Spinal cord (tissue), 10 donors: Measurements from ENCODE around the gene DISC1. TPM values are rescaled to one million over a fixed set of nuclear protein-coding genes. Genes with fewer than 3 reads are reported as not detected.

ENCODE experiments used
- DNase-seq, 6 donors: peaks; one replicate each; pipeline versions ENCODE4 v3.0.0 to v3.0.0-alpha.2; 2013 to 2015; ENCODE audit warnings: low spot score in 6 of 6, low read depth in 4 of 6
- H3K27ac ChIP-seq: one replicate; pipeline ENCODE4 v1.5.1; 2013; ENCODE audit warnings: low read depth, low read length, control low read depth
- H3K27me3 ChIP-seq: one replicate; pipeline ENCODE4 v1.6.1; 2013; ENCODE audit warnings: low read length; ENCODE audit not compliant: control insufficient read depth, insufficient read depth
- H3K36me3 ChIP-seq: one replicate; pipeline ENCODE4 v1.6.1; 2013; ENCODE audit warnings: low read length; ENCODE audit not compliant: control insufficient read depth, insufficient read depth
- H3K4me1 ChIP-seq: one replicate; pipeline ENCODE4 v1.6.1; 2013; ENCODE audit warnings: low read length; ENCODE audit not compliant: control insufficient read depth, insufficient read depth
- H3K4me3 ChIP-seq: one replicate; pipeline ENCODE4 v1.5.1; 2013; ENCODE audit warnings: low read depth, low read length, control low read depth
- H3K9me3 ChIP-seq: one replicate; pipeline ENCODE4 v1.6.1; 2013; ENCODE audit warnings: low read length; ENCODE audit not compliant: control insufficient read depth, insufficient read depth
- WGBS: methylation state at CpG from one replicate; pipeline ENCODE4 v1.1.5; 2013; ENCODE audit warnings: missing lambda C conversion rate; ENCODE audit not compliant: insufficient coverage; 5-methylcytosine and 5-hydroxymethylcytosine counted together
- polyA plus RNA-seq, 2 donors: library from polyadenylated mRNA; unstranded; fragments of 120-200 nt; gene quantifications; one replicate each; pipeline ENCODE4 v1.2.1, GENCODE V29; 2013; ENCODE audit not compliant: insufficient read length in 2 of 2
- small RNA-seq: library from RNA; depleted of rRNA; stranded (forward); fragments of <200 nt; gene quantifications from one replicate; pipeline ENCODE3, GENCODE V24; 2014; ENCODE audit warnings: low replicate concordance
- total RNA-seq, 2 donors: library from RNA; depleted of rRNA in 1 of 2; stranded (reverse); fragments of 120-200 nt in 1 of 2; fragments of >200 nt in 1 of 2; gene quantifications; one replicate each; pipeline versions ENCODE4 v1.2.3 to v1.2.4, GENCODE V29; 2013 to 2014
- donor health status: healthy.

DISC1 gene
- total and polyA plus RNA-seq, 4 donors = 8.3 to 22.1 (median 13.7) TPM

GRCh38 chr1:232062967-232063366 lies 436.4 kb downstream of the DISC1 start:
- no peak overlapping the region for H3K4me3 ChIP-seq
- no peaks in the 10 kb centered on the region for H3K9me3 ChIP-seq
- no peaks in the 10 kb centered on the region for H3K4me1 ChIP-seq
- H3K36me3 ChIP-seq = no peaks in the 10 kb centered on the region
- no peaks in the 10 kb centered on the region for H3K27me3 ChIP-seq
- WGBS = 97% methylated on average over 2 of the region's 3 CpGs
- H3K27ac ChIP-seq = no peak overlapping the region
- no peak for DNase-seq

DNA sequence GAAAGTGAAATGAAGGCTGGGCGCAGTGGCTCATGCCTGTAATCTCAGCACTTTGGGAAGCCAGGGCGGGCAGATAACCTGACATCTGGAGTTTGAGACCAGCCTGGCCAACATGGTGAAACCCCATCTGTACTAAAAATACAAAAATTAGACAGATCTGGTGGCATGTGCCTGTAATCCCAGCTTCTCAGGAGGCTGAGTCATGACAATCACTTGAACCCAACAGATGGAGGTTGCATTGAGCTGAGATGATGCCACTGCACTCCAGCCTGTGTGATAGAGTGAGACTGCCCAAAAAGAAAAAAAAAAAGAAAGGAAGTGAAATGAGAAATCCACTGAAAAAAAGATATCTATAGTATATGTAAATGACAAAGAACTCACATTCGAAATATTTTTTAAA lies 439.9 kb downstream of the DISC1 start:
- no peak for DNase-seq
- WGBS = 81% methylated on average over 2 of the region's 3 CpGs

GRCh38 chr1:232074265-232074664 lies 447.7 kb downstream of the DISC1 start:
- no peaks in the 10 kb centered on the region for H3K27me3 ChIP-seq
- H3K9me3 ChIP-seq = no peaks in the 10 kb centered on the region
- no peaks in the 10 kb centered on the region for H3K4me1 ChIP-seq
- no CpG with 5 or more reads among the region's 1 CpG for WGBS
- no peak overlapping the region for H3K4me3 ChIP-seq
- no peaks in the 10 kb centered on the region for H3K36me3 ChIP-seq
- DNase-seq = no peak
- no peak overlapping the region for H3K27ac ChIP-seq

More for the DNA sequence above, 439.9 kb downstream of the DISC1 start:
- H3K27ac ChIP-seq = no peak overlapping the region
- no peaks in the 10 kb centered on the region for H3K4me1 ChIP-seq
- no peaks in the 10 kb centered on the region for H3K9me3 ChIP-seq
- no peak overlapping the region for H3K4me3 ChIP-seq
- H3K27me3 ChIP-seq = no peaks in the 10 kb centered on the region
- H3K36me3 ChIP-seq = no peaks in the 10 kb centered on the region

- Histone ChIP-seq H3K27me3 (no peaks in the 10 kb centered on the region), H3K9me3 (no peaks in the 10 kb centered on the region), H3K27ac (no peak overlapping the region), H3K4me1 (no peaks in the 10 kb centered on the region), H3K4me3 (no peak overlapping the region), H3K36me3 (no peaks in the 10 kb centered on the region)
- WGBS = no CpG with 5 or more reads among the region's 1 CpG
- no peak for DNase-seq
Observed at GRCh38 chr1:232077809-232078208, 451.2 kb downstream of the DISC1 start.

GRCh38 chr1:232084584-232085223 lies 458.1 kb downstream of the DISC1 start:
- H3K27me3 ChIP-seq = no peaks in the 10 kb centered on the region
- WGBS = 48% methylated on average over 5 of the region's 6 CpGs
- no peaks in the 10 kb centered on the region for H3K4me1 ChIP-seq
- DNase-seq = no peak
- H3K9me3 ChIP-seq = no peaks in the 10 kb centered on the region
- no peaks in the 10 kb centered on the region for H3K36me3 ChIP-seq
- H3K27ac ChIP-seq = no peak overlapping the region
- no peak overlapping the region for H3K4me3 ChIP-seq

DNA sequence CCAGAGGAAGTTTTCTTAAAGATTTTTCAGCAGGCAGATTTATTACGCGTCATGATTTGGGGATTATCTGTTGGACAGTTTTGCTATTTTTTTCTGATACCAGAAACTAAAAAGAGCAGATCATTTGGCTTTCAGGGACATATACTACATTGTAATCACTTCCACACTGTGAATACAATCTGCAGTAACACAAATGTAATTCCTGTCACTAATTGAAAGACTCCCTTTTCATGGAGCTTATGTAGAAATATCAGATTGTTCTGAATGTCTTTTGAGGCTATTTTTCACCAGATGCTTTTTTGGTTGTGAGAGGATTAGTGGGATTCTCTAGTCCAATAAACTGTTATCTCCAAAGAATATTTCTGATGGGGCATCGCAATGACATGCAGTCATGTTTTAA lies 464.2 kb downstream of the DISC1 start:
- H3K4me1 ChIP-seq = no peaks in the 10 kb centered on the region
- H3K4me3 ChIP-seq = no peak overlapping the region
- DNase-seq = peak in 1 of 6 donors; percentile 49
- 82% methylated on average over 1 of the region's 3 CpGs for WGBS
- no peak overlapping the region for H3K27ac ChIP-seq
- no peaks in the 10 kb centered on the region for H3K9me3 ChIP-seq
- H3K27me3 ChIP-seq = no peaks in the 10 kb centered on the region
- no peaks in the 10 kb centered on the region for H3K36me3 ChIP-seq

Small RNA genes within 50 kb of the gene (small RNA-seq; reads per million reads assigned to genes)
- gene RF02102 = not detected
- 0.91 reads per million, percentile 77 among the genes with 10 or more reads in this experiment for gene RNU5A-5P

Other genes with a start within 250 kb of the DISC1 start
- 10 to 100 TPM; 63.1 to 84.7 TPM for gene EGLN1, start 204.5 kb upstream of the DISC1 start, total RNA-seq
- 10 to 100 TPM; 49.7 to 68.1 TPM for gene EGLN1, start 204.5 kb upstream of the DISC1 start, polyA plus RNA-seq
- 10 to 100 TPM; 43.6 to 55.6 TPM for gene TSNAX, start 98.1 kb upstream of the DISC1 start, total RNA-seq
- 10 to 100 TPM; 32.5 to 37.7 TPM for gene TSNAX, start 98.1 kb upstream of the DISC1 start, polyA plus RNA-seq